Measurements from ENCODE around the gene ATP6AP1.

GRCh38 chrX:154380153-154380552, 48.3 kb upstream of the ATP6AP1 start:
- TF ChIP-seq, protein P1, sequence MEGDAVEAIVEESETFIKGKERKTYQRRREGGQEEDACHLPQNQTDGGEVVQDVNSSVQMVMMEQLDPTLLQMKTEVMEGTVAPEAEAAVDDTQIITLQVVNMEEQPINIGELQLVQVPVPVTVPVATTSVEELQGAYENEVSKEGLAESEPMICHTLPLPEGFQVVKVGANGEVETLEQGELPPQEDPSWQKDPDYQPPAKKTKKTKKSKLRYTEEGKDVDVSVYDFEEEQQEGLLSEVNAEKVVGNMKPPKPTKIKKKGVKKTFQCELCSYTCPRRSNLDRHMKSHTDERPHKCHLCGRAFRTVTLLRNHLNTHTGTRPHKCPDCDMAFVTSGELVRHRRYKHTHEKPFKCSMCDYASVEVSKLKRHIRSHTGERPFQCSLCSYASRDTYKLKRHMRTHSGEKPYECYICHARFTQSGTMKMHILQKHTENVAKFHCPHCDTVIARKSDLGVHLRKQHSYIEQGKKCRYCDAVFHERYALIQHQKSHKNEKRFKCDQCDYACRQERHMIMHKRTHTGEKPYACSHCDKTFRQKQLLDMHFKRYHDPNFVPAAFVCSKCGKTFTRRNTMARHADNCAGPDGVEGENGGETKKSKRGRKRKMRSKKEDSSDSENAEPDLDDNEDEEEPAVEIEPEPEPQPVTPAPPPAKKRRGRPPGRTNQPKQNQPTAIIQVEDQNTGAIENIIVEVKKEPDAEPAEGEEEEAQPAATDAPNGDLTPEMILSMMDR (optimal IDR thresholded peaks at IDR 0.05 in 1 of 3, IDR thresholded peaks at IDR 0.05 in 1 of 3, conservative IDR thresholded peaks at IDR 0.05 in 1 of 3; ENCODE audit: extremely low read depth in 1 of 3, insufficient read depth in 2 of 3, low read length in 3 of 3), result no peak
- TF ChIP-seq EZH2 (IDR thresholded peaks at IDR 0.05; ENCODE audit: low read length), result no peak

Data from keratinocyte (primary cell).